GM18507 (cell line): ENCODE measurements around the gene ANKMY1.
A peak's percentile ranks its signal among the peaks of the same experiment; 100 is the strongest.

ENCODE experiments used
- DNase-seq: peaks from one replicate; pipeline ENCODE4 v3.0.0; 2011; ENCODE audit warnings: low read depth; ENCODE audit not compliant: insufficient read length; ENCODE audit errors: extremely low spot score
- FAIRE-seq: peaks from 2 replicates; lab custom pipeline; 2011; peaks lifted over from hg19 to GRCh38; lab: Jason Lieb, UNC

The ANKMY1 gene

DNA sequence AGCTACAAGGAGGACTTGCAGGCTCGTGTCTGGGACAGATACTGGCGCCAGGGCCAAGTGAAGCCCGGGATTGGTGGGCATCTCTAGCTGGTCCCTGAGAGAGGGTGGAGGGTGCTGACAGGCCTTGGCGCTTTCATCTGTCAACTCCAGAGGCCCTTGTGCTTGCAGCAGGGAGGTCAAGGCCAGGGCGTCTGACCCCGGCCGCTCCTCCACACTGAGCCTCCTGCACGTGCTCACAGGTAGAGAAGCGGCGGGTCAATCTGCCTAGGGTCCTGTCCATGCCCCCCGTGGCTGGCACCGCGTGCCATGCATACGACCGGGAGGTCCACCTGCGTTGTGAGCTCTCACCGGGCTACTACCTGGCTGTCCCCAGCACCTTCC is 38.3 kb upstream of the ANKMY1 start:
- FAIRE-seq, result no peak
- no peak for DNase-seq

GRCh38 chr2:240595381-240596079 is 37.7 kb upstream of the ANKMY1 start:
- DNase-seq (no peak), FAIRE-seq (no peak)

- no peak for DNase-seq
- FAIRE-seq, result no peak
These were observed 37.0 kb upstream of the ANKMY1 start for GRCh38 chr2:240594511-240595380.

DNA sequence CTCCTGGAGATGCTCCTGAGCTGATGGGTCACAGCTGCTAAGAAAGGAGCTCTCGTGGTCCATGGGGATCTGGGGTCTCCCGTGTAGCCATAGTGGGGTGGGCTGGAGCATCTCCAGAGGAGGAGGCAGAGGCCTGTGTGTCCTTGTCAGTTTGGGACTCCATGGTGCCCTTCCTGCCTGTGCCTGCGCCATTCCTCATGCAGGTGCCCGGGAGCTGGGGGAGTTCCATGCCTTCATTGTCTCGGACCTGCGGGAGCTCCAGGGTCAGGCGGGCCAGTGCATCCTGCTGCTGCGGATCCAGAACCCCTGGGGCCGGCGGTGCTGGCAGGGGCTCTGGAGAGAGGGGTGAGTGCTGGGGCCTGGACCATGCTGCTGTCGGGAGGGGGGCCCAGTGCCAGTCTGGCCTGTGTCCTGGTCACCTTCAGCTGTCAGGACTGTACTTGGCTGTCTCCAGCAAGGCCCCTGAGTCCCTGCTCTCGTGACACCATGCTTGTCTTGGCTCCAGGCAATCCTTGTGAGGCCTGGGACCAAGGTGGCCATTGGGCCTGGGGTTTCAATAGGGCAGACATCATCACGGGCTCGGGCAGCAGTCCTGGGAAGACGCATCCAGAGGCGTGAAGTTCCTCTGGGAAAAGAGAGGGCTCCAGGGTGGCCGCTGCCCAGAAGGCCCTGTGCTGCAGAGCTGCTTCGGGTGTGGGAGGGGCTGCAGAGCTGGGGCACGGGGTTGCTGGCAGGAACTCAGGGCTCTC is 36.1 kb upstream of the ANKMY1 start:
- no peak for FAIRE-seq
- no peak for DNase-seq

- FAIRE-seq, result no peak
These were observed 35.4 kb upstream of the ANKMY1 start for GRCh38 chr2:240593026-240593702.

GRCh38 chr2:240591784-240592183 is 34.0 kb upstream of the ANKMY1 start:
- FAIRE-seq (no peak), DNase-seq (no peak)

More at GRCh38 chr2:240593026-240593702, 35.4 kb upstream of the ANKMY1 start:
- no peak for DNase-seq

GRCh38 chr2:240591226-240591625 is 33.4 kb upstream of the ANKMY1 start:
- DNase-seq (no peak), FAIRE-seq (no peak)

- no peak for FAIRE-seq
- no peak for DNase-seq
These were observed 32.9 kb upstream of the ANKMY1 start for GRCh38 chr2:240590681-240591111.

DNA sequence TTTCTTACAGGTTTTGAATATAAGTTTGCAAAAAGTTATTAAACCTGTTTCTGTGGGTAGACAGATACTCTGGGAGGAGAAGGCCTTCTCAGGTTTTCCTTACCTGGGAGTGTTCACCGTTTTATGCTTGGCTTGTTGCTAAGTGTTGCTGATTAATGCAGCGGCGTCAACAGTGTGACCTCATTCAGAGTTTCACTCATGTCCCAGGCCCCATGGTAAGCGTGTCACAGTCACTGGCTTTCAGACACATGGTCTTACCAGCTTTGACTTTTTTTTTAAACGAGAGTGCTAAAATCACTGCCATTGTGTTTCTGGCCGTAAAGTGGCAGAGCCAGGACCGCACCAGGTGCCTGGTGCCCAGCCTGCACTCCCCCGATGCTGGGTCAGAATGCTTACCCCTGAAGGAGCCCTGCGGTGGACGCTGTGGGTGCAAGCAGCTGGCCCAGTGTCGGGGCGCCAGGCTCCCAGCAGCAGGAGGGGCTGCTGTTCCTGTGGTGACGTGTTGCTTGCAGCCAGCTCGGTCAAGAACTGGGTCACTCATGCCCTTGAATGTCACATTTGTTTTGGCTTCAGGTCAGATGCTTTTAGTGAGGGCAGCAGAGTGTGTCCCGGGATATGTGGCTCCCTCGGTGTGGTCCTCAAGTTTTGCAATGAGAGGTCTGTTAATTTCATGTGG is 32.2 kb upstream of the ANKMY1 start:
- FAIRE-seq, result no peak

GRCh38 chr2:240589375-240589774 is 31.6 kb upstream of the ANKMY1 start:
- no peak for FAIRE-seq

More for the DNA sequence above, 32.2 kb upstream of the ANKMY1 start:
- DNase-seq, result no peak

GRCh38 chr2:240588669-240589068 is 30.9 kb upstream of the ANKMY1 start:
- DNase-seq (no peak), FAIRE-seq (no peak)

More at GRCh38 chr2:240589375-240589774, 31.6 kb upstream of the ANKMY1 start:
- DNase-seq, result no peak

DNA sequence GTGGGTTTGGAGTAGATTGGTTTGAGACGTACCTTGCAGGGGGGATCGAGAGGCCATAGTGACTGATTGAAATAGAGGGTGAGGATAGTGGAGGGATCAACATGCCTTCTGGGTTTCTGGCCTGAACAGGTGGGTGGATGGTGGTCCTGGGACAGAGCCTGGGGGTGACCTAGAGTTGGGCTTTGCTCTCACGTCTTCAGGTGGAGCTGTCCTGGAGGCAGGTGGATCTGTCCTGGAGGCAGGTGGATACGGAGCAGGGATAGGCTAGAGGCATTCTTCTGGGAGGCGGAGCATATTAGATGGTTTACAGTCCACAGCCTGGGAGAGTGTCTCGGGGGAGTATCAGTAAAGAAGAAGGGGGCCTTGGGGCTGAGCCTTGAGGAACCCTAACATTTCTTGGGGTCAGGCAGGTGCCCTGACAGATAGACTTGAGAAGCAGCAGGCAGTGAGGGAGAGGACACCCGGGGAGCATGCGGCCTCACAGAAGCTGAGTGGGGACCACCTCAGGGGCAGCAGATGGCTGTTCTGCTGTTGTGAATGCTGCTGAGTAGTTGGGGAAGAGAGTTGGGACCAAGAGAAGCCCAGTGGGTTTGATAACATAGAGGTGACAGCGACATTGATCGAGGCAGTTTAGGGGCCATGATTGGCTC is 30.3 kb upstream of the ANKMY1 start:
- DNase-seq (no peak), FAIRE-seq (no peak)

DNA sequence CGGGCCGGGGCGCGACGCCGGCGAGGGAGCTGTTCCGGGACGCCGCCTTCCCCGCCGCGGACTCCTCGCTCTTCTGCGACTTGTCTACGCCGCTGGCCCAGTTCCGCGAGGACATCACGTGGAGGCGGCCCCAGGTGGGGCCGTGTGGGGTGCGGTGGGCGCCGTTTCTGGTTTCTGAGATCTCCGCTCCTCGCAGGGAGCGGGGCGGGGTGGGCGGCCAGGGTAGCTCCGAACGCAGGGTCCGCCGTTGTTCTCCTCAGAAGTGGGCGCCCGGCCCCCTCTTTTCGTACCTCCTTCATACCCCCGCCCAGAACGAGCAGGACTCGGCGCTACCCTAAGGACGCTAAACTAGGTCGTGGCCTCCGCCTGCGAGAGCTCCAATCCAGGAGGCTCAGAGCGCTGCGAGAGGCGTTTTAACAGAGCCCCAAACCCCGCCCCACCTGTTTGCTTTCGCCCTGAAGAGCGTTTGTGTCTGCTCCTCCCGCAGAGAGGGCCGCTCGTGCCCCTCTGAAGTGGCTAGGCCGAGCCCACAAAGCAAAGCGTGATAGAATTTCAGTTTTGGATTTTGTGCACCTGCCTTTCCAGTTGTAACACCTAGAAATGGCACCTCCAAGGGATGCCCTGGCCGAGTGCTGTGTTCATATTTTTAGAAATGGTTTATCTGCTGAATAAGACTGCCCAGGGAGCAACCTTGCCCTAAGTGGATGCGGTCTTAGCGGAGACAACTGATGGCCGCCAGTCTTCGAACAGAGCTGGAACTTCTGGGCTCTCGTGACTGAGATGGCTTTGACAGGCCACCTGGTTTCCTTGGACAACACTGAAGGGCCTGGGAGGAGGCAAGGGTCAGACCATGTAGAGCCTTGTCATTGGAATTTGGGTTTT is 29.4 kb upstream of the ANKMY1 start:
- peak; percentile 77 for FAIRE-seq
- no peak for DNase-seq

- DNase-seq (peak; percentile 84), FAIRE-seq (peak; percentile 99)
These were observed 28.6 kb upstream of the ANKMY1 start, which contains the start of gene CAPN10 for GRCh38 chr2:240586198-240586918. CAPN10 (plus strand) TSS chr2:240586734; CDS start chr2:240586912, 178 bp downstream.

DNA sequence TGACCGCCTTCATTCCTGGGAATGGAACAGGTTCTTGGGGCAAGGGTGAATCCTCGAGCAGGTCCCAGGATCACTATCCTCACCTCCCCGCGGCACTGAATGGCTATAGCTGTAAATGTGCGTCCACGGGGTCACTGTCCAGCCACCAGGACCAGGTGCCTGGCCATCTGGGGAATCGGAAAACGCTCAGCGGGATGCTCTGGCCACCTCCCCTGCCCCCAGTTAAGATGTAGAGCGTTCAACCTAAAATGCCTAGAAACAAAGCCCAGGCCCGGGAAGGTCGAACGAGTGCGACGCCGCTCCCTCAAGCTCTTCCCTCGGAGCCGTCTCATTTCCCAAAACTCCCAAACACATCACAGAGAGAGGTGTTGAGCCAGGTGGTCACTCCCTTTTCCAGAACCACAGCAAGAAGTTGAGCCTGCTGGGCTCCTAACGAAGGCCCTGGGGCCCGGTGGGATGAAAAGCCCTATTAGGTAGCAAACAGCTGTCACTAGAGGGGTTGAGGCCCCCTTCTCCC is 28.0 kb upstream of the ANKMY1 start:
- DNase-seq (no peak), FAIRE-seq (no peak)

- FAIRE-seq, result no peak
- no peak for DNase-seq
These were observed 27.3 kb upstream of the ANKMY1 start for GRCh38 chr2:240585101-240585500.
